ENCODE data around the gene PUSL1. TPM values are rescaled to one million over a fixed set of nuclear protein-coding genes. Genes with fewer than 3 reads are reported as not detected.

Gene PUSL1
- total and polyA plus RNA-seq, 2 of the 4 experiments (the other 2 are of a cell fraction), result 10.9 to 33.0 TPM

DNA sequence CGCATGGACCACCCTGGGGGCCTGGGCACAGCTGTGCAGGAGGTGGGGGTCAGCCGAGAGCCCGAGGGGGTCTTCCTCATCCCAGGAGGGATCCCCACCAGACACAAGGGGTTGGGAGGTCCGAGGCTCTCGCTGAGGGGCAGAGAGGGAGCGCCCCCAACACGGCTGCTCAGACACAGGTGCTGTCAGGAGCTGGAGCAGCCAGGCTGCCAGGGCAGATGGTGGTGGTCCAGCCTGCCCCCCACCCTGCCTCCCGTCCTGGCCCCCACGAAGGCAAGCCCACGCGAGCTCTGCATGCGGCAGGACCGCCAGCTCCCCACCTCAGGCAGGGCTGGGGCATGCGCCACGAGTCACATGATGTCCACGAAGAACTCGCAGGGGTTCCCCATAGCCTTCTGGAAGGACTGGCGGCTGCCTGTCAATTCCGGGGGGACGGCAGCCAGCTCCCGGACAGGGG, 27.4 kb downstream of the PUSL1 start:
- Histone ChIP-seq H3K4me1 (ENCODE audit: control insufficient read depth, insufficient read depth, low read length) (no peaks in the 10 kb centered on the region), H3K79me1 (ENCODE audit: low read depth in 1 of 2, low read length in 2 of 2) (peaks cover 4 to 9% of the 10 kb centered on the region in 2 experiments), H2AFZ (replicated peaks; ENCODE audit: low read length, poor library complexity) (no peak overlapping the region), H3K56ac (ENCODE audit: extremely low read depth, insufficient read depth, low read length) (no peak overlapping the region), H2BK120ac (ENCODE audit: low read depth, low read length) (no peak overlapping the region), H2BK15ac (ENCODE audit: low read depth, low read length) (no peak overlapping the region), H2AK5ac (ENCODE audit: low read depth, low read length) (no peak overlapping the region), H3K23ac (ENCODE audit: low read depth, low read length) (no peak overlapping the region), H4K8ac (ENCODE audit: low read depth in 2 of 2, low read length in 2 of 2) (no peak overlapping the region), H3K14ac (replicated peaks; ENCODE audit: low read depth, low read length) (no peak overlapping the region), H4K5ac (ENCODE audit: low read depth, low read length) (no peak overlapping the region), H3K9ac (ENCODE audit: low read depth, low read length) (no peak overlapping the region), H3K36me3 (ENCODE audit: control insufficient read depth, insufficient read depth, low read length) (peaks cover 40% of the 10 kb centered on the region), H3K27me3 (ENCODE audit: control insufficient read depth, insufficient read depth, low read length) (no peaks in the 10 kb centered on the region), H2BK5ac (ENCODE audit: low read depth, low read length, poor library complexity, severe bottlenecking) (no peak overlapping the region), H3K9me3 (ENCODE audit: control insufficient read depth, insufficient read depth, low read length) (no peaks in the 10 kb centered on the region), H3K18ac (ENCODE audit: low read depth, low read length) (no peak overlapping the region), H4K20me1 (ENCODE audit: insufficient read depth, low read length) (peaks cover 7% of the 10 kb centered on the region), H3K27ac (ENCODE audit: insufficient read depth, low read length) (no peak overlapping the region), H3K9me1 (ENCODE audit: insufficient read depth, low read length) (peaks cover 4% of the 10 kb centered on the region), H3K4me2 (ENCODE audit: low read depth, low read length) (no peak overlapping the region), H2AK9ac (replicated peaks; ENCODE audit: low read depth, low read length, poor library complexity) (no peak overlapping the region), H4K91ac (ENCODE audit: insufficient read depth, low read depth, low read length) (no peak overlapping the region), H3K4me3 (ENCODE audit: insufficient read depth, low read depth, low read length) (no peak overlapping the region), H2BK20ac (ENCODE audit: low read depth, low read length) (no peak overlapping the region), H3K4ac (ENCODE audit: low read depth, low read length) (no peak overlapping the region)
- POLR2A ChIA-PET (ENCODE audit: unreplicated experiment), result no interaction called here
- 100% methylated on average over 2 of the region's 21 CpGs; no CpG with 5 or more reads in 1 of the 2 experiments for WGBS, 2 experiments (ENCODE audit: extremely low coverage in 2 of 2, insufficient read length in 1 of 2)
- CTCF ChIA-PET, result no interaction called here
- intact Hi-C loops (cut with micrococcal nuclease) (no loop called here), in situ Hi-C loops (cut with MboI; ENCODE audit: low sequenced_read_pairs) (no loop called here), dilution Hi-C loops (cut with HindIII; ENCODE audit: low sequenced_read_pairs, unreplicated experiment) (no loop called here)
- TF ChIP-seq BHLHE40 (IDR thresholded peaks at IDR 0.05; ENCODE audit: low read depth, low read length), result no peak
- TF ChIP-seq SMC3 (IDR thresholded peaks at IDR 0.05; ENCODE audit: low read depth, low read length), result no peak
- TF ChIP-seq RAD21 (IDR thresholded peaks at IDR 0.05; ENCODE audit: low read length), result no peak
- TF ChIP-seq CHD1 (IDR thresholded peaks at IDR 0.05; ENCODE audit: low read depth, low read length), result no peak
- no peak for TF ChIP-seq MAZ (IDR thresholded peaks at IDR 0.05; ENCODE audit: borderline replicate concordance, low read depth, low read length)
- TF ChIP-seq, protein P1, sequence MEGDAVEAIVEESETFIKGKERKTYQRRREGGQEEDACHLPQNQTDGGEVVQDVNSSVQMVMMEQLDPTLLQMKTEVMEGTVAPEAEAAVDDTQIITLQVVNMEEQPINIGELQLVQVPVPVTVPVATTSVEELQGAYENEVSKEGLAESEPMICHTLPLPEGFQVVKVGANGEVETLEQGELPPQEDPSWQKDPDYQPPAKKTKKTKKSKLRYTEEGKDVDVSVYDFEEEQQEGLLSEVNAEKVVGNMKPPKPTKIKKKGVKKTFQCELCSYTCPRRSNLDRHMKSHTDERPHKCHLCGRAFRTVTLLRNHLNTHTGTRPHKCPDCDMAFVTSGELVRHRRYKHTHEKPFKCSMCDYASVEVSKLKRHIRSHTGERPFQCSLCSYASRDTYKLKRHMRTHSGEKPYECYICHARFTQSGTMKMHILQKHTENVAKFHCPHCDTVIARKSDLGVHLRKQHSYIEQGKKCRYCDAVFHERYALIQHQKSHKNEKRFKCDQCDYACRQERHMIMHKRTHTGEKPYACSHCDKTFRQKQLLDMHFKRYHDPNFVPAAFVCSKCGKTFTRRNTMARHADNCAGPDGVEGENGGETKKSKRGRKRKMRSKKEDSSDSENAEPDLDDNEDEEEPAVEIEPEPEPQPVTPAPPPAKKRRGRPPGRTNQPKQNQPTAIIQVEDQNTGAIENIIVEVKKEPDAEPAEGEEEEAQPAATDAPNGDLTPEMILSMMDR (conservative IDR thresholded peaks at IDR 0.05; ENCODE audit: low read depth, low read length), result no peak
- no peak for TF ChIP-seq RCOR1 (IDR thresholded peaks at IDR 0.05; ENCODE audit: insufficient replicate concordance, low read length)
- TF ChIP-seq POLR2A (IDR thresholded peaks at IDR 0.05; ENCODE audit: low read depth, low read length), result no peak
- TF ChIP-seq, protein P2, sequence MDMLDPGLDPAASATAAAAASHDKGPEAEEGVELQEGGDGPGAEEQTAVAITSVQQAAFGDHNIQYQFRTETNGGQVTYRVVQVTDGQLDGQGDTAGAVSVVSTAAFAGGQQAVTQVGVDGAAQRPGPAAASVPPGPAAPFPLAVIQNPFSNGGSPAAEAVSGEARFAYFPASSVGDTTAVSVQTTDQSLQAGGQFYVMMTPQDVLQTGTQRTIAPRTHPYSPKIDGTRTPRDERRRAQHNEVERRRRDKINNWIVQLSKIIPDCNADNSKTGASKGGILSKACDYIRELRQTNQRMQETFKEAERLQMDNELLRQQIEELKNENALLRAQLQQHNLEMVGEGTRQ (IDR thresholded peaks at IDR 0.05; ENCODE audit: low read depth, low read length), result no peak
- TF ChIP-seq, protein P3, sequence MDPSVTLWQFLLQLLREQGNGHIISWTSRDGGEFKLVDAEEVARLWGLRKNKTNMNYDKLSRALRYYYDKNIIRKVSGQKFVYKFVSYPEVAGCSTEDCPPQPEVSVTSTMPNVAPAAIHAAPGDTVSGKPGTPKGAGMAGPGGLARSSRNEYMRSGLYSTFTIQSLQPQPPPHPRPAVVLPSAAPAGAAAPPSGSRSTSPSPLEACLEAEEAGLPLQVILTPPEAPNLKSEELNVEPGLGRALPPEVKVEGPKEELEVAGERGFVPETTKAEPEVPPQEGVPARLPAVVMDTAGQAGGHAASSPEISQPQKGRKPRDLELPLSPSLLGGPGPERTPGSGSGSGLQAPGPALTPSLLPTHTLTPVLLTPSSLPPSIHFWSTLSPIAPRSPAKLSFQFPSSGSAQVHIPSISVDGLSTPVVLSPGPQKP (IDR thresholded peaks at IDR 0.05; ENCODE audit: borderline replicate concordance, low read depth, low read length), result no peak
- no peak for TF ChIP-seq RFX5 (IDR thresholded peaks at IDR 0.05; ENCODE audit: low read depth, low read length)
- TF ChIP-seq NFE2L2 (IDR thresholded peaks at IDR 0.05; ENCODE audit: low read depth, low read length), result no peak
- TSS peak; percentile 64 for BruUV-seq (replicated peaks)
- ATAC-seq (ENCODE audit: low read depth) (no peak), DNase-seq (no peak)
